ENCODE results near the gene ALPP.

The ALPP gene

GRCh38 chr2:232347369-232347768, 31.2 kb upstream of the ALPP start:
- no peak for DNase-seq (ENCODE audit: extremely low read depth, low read depth)
- TF ChIP-seq CTCF (IDR thresholded peaks at IDR 0.05; ENCODE audit: low read depth, low read length) = no peak

GRCh38 chr2:232348936-232349335, 29.6 kb upstream of the ALPP start:
- no peak for DNase-seq (ENCODE audit: extremely low read depth, low read depth)
- no peak for TF ChIP-seq CTCF (IDR thresholded peaks at IDR 0.05; ENCODE audit: low read depth, low read length)

DNA sequence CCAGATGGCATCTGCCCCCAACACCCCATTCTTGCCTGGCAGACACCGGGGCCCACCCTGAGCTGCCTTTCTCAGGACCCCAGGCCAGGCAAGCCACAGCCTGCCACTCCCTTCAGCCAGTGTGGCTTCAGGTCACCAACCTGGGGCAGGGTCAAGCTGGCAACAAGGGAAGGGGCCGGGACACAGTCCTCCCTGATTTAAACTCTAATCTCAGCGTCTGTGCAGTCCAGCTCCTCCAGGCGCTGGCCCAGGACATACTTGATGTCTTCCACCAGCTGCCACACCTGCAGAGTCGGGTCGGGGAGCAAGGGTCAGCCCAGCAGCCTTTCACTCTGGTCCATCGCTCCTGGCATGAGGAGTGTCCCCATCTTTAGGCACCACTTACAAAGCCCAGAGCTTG, 29.0 kb upstream of the ALPP start:
- no peak for TF ChIP-seq CTCF (IDR thresholded peaks at IDR 0.05; ENCODE audit: low read depth, low read length)
- DNase-seq (ENCODE audit: extremely low read depth, low read depth) = no peak

DNA sequence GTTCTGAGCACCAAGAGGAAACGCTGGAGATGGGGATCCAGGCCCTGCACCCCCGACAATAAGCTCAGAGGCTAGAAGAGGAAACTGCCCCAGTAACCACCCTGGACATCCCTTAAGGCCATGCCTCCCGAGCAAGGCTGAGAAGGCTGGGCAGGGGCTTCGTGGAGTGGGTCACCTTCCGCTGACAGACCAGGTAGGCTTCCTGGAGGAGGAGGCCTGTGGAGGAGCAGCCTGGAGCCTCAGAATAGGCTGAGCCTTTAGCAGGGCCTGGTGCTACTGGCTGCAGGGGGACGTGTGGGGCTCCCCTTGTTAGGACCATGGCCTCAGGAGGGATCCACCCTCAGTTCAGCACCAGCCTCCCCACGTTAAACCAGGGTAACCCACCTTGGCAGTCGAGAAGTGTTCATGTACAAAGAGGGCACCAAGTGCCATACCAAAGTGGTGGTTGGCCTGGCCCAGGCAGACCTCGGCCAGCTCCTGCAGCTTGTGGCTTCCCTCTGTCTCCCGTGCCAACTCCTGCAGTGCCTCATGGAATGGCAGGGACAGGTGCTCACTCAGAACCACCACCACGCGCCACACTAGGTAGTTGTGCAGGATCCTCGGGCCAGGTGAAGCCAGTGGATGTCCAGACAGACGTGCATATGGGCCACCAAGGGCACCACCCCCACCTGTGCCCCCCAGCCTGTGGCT, 28.5 kb upstream of the ALPP start:
- TF ChIP-seq CTCF (IDR thresholded peaks at IDR 0.05; ENCODE audit: low read depth, low read length) = no peak
- DNase-seq (ENCODE audit: extremely low read depth, low read depth) = no peak

DNA sequence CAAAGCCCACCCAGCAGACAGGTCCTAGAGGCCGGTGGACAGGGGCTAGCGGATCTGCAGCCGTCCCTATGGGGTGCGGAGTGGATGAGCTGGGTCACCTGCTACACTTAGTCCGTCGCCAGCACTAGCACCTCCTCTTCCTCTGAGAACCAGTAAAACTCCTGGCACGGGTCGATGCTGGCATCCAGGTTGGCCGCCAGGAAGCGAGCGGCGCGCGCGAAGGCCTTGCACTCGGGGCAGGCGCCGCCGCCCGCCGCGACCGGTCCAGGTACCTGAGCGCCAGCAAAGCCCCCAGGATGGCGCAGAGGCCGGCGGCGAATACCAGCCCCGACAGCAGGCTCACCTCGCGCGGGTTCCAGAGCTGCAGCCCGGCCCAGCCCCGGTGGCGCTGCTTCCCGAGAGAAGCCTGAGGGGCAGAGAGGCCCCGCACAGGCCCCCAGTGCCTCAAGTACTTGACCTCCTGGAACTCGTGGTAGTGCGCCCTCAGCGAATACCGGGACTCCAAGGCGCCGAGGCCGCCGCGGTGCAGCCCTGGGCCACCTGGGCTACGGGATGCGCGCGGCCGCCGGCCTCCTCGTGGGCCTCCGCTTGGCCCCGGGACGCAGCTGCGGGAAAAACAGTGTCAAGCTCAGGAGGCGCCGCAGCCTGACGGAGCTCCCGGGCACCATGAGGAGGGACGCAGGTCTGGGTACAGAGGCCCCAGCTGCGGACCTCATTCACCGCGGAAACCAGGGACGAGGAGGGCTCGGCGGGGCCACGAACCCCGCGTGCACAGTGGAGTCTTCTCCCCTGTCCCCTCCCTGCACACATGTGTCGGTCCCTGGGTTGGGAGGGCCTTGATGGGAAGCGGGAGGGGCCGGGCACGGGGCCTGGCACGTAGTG, 27.5 kb upstream of the ALPP start:
- TF ChIP-seq CTCF (IDR thresholded peaks at IDR 0.05; ENCODE audit: low read depth, low read length) = no peak
- no peak for DNase-seq (ENCODE audit: extremely low read depth, low read depth)

DNA sequence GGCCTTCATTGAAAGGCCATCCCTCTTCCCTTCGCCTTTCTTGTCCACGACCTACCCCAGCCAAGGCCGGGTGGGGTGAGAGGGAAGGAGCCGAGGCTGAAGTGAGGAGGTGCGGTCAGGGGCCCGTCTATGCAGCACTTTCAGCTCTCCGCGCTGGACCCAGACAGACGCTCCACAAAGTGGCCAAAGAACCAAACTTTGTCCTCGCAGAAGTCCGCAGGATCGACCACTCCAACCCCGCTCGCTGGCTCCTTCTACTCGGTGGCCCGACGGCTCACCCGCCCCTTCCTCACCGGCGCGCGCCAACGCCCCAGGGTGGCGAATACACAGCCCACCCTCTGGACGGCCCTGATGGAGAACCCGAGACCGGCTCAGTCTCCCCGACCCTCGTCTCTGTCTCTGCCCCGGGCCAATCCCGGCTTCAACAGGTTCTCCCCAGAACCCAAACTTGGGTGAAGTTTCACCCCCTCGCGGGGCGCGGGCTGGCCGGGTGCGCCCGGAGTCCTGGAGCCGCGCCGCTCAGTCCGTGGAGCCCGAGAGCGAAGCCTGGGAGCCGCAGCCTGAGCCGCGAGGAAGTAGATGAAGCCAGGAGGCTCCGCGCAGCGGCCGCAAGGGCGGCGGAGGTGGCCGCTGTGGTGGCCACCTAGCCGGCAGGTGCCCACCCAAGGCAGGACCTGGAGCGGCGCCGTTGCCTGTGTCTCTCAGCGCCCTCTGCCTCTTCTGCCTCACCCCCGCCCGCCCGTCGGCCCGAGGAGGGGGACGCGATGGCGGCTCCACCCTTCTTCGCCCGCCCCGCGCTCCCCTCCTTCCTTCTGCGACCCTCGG, 26.7 kb upstream of the ALPP start:
- no peak for TF ChIP-seq CTCF (IDR thresholded peaks at IDR 0.05; ENCODE audit: low read depth, low read length)
- no peak for DNase-seq (ENCODE audit: extremely low read depth, low read depth)

Measured in AG09319 (cell line).